T-helper 2 cell (primary cell): ENCODE data around the gene CCPG1.

ENCODE experiments used
- DNase-seq, 5 experiments: peaks; one replicate each; pipeline versions ENCODE4 v3.0.0 to v3.0.0-alpha.2; 2012 to 2022

CCPG1 gene

DNA sequence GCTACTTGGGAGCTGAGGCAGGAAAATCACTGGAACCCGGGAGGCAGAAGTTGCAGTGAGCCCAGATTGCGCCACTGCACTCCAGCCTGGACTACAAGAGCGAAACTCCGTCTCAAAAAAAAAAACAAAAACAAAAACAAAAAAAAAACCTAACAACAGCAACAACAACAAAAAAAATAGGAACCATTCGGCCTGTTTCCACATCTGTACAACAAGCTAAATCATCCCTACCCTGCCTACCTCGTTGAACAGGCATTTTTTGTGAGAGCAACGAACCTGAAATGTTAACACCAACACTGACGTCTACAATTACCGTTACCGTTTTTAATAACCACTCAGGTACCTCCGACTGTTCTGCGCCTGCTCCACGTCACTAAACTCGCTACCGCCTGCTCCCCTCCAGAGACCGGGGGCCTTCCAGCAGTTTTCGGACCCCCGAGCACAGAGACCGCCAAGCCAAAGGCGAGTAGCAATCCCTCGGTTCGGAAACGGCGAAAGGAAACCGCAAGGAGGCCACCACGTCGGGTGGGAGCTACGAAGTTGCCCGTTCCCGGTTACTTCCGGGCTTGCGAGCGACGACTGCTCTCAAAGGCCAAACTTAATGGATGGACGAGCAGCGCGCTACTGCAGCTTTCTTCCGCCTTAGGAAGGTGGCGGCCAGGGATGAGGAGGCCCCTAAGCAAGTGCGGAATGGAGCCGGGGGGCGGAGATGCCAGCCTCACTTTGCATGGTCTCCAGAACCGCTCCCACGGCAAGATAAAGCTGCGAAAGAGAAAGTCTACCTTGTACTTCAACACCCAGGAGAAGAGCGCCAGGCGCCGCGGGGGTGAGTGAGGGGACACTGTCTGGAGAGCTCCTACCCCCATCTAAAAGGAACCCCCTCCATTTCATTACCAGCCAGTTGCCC lies 89.3 kb downstream of the CCPG1 start, which contains the start of the genes PIGB and PIGBOS1:
Gene PIGB (plus strand): TSS at position 635 of the 907 bp plus-strand sequence. CDS start 29 bp downstream, at position 664.
Gene PIGBOS1 (minus strand): TSS at position 536 of the 907 bp plus-strand sequence. CDS start 1,331 bp downstream, outside the sequence.
- peak; percentile 43 to 92 (median 59) for DNase-seq
